Activated effector memory CD4-positive, alpha-beta T cell treated with anti-CD3 and anti-CD28 coated beads, Interleukin-2, amount 50 U/mL, for 16 hours (primary cell): ENCODE results near the gene COQ7.

Source experiments
- DNase-seq: peaks from one replicate; pipeline ENCODE4 v3.0.0-alpha.2; 2020

Gene COQ7

DNA sequence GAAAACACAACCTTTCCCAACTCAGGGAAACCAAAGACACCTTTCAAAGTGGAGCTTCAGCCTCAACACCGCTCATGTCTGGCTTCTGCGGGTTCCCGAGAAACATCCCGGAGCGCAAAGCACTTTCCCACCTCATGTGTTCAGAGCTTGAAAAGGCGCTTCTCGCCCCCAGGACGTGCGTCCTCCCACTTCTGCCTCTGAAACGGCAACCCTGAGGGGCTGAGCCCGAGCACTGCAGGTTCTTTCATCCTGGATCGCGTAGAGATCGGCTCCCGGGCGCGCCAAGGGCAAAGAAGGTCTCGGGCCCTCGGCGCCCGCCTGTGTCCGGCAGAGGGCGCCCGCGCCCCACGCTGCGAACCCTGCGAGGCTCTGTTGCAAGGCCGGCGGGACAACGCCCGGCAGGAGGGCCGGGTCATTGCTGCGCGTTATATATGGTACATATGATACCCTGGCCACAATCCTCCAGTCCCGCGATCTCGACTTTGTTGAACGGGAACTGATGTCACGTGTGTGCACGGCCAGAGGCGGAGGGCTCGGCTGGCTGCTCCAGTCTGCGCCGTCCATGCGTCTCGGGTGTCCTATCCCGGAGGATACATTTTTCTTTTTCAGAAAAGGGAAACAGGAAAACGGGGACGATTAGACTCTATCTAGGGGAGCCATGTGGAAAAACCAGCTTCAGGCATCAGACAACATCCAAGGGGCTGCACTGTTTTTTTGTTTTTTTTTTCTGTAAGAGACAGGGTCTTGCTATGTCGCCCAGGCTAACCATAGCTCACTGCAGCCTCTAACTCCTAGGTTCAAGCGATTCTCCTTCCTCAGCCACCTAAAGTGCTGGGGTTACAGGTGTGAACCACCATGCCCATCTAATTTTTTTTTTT lies 19.1 kb downstream of the COQ7 start:
- peak; percentile 91 for DNase-seq

- no peak for DNase-seq
Observed at GRCh38 chr16:19088341-19088916, 21.0 kb downstream of the COQ7 start.

DNA sequence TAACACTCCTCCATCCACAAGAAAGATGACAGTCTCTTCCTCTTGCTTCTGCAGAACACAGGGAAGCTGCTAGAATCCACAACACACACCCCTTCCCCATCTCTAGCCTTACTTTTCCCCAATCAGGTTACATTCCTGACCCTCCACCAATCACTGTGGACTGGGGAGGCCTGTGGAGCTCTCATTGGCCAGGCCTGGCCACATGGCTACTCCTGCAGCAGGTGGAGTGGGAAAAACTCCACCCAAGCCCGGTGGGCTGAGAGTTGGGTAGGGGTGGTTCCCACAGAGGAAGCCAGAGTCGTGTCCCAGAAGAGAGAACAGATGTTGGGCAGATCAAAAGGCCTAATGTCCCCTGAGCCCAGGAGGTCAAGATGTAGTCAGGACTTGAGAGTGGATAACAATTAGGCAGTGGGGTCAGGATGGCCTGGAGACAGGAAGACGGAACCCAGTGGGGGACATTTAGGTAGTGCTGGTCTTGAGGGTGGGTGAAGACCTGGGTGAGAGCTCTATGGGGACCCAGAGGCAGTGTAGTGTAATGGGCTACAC lies 22.1 kb downstream of the COQ7 start:
- no peak for DNase-seq

DNA sequence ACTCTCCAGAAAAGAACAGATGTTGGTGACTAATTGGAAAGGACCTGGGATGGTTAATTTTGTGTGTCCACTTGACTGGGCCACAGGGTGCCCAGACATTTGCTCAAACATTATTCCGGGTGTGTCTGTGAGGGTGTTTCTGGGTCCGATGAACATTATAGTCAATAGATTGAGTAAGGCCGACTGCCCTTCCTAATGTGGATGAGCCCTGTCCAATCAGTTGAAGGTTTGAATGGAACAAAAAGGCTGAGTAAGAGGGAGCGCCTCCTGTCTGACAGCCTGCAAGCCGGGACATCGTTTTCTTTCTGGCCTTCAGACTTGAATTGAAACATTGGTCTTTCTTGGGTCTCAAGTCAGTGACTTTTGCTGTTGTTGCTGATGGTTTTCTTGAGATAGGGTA lies 23.5 kb downstream of the COQ7 start:
- DNase-seq, result no peak

DNA sequence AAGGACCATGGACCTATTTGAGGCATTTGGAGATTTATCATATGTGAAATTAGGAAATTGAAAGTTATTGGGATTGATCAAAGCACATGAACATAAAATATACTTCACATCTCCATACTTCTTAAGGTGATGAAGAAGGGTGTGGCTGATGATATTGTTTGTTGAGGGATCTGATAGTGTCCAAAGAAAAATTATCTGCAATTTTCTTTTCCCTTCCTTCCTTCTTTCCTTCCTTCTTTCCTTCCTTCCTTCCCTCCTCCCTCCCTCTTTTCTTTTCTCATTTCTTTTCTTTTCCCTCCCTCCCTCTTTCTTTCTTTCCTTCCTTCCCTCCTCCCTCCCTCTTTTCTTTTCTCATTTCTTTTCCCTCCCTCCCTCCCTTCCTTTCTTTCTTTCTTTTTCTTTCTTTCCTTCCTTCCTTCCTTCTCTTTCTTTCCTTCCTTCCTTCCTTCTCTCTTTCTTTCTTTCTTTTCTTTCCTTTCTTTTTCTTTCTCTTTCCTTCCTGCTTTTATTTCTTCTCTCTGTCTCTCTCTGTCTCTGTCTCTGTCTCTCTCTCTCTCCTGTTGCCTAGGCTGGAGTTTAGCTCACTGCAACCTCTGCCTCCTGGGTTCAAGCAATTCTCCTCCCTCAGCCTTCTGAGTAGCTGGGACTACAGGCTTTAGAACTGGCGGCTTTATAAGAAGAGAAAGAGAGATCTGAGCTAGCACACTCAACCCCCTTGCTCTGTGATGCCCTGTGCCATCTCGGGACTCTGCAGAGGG lies 25.4 kb downstream of the COQ7 start:
- DNase-seq, result no peak

- DNase-seq, result no peak
Observed at GRCh38 chr16:19093631-19094541, 26.5 kb downstream of the COQ7 start.

DNA sequence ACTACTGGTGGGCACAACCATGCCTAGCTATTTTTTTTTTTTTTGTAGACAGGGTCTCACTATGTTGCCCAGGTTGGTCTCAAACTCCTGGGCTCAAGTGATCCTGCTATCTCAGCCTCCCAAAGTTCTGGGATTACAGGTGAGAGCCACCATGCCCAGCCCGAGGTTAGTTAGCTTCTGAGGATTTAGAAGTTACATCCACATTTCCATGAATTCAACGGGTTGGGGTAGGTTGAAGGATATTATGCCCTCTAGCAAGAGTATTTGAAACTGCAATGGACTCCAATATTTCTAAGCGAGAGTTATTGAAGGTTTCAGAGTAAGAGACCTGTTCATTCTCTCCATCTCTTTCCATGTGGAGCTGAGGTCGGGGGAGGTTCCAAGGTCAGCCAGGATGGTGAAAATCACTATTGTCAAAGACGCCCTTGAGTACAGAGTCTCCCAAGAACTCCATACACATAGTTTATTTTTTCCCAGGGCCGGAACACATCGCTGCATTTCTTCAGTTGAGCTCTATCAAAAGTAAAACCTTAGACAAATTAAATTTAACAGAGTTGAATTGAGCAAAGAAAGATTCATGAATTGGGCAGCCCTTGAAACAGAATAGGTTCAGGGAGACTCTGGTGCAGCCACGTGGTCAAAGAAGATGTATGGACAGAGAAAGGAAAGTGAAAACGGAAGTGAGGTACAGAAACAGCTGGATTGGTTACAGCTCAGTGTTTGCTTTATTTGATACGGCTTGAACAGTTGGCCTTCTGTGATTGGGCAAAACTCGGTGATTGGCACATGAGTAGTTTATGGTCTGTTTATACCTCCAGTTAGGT lies 27.3 kb downstream of the COQ7 start:
- no peak for DNase-seq

GRCh38 chr16:19095654-19096053 lies 28.2 kb downstream of the COQ7 start:
- no peak for DNase-seq

- no peak for DNase-seq
Observed at GRCh38 chr16:19098173-19098572, 30.8 kb downstream of the COQ7 start.

GRCh38 chr16:19102187-19102872 lies 34.9 kb downstream of the COQ7 start:
- no peak for DNase-seq

DNA sequence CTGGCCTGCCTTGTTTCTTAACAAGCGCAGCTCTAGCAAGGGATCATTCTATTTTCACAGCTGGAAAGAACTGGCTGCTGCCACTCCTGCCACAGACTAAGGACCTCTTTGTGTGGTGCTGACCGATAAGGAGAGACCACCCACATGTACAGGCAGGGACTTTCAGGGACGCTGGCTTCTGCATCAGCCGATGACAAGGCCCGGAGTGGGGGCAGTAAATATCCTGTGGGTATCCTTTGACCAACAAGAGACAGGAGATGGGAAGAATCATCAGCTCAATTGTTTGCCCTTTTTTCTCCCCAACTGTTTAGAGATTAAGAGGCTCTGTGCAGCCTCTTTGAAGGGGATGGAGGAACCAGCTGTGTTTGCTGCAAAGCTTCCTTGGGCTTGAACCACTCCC lies 37.2 kb downstream of the COQ7 start:
- no peak for DNase-seq

DNA sequence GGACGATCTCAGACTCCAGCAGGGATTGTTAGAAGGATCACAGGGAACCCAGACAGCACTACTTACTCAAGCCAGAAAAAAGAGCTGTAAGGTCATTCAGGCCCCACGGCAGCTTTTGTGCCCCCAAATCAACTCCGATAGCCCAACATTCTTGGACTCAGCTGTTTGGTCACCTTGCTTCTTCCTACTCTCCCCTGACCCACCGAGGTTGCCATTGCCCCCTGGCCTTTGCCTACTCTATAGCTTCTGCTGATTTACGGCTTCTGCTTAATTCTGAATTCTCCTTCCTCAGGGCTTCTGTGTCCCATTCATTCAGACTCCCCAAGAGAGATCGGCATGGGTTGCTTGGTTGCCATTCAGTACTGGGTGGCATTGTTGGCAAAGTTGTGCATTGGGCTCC lies 37.7 kb downstream of the COQ7 start:
- no peak for DNase-seq

- DNase-seq, result no peak
Observed at GRCh38 chr16:19105891-19106624, 38.6 kb downstream of the COQ7 start.

- DNase-seq, result no peak
Observed at GRCh38 chr16:19106625-19107020, 39.2 kb downstream of the COQ7 start.

- no peak for DNase-seq
Observed at GRCh38 chr16:19108409-19109287, 41.2 kb downstream of the COQ7 start.

DNA sequence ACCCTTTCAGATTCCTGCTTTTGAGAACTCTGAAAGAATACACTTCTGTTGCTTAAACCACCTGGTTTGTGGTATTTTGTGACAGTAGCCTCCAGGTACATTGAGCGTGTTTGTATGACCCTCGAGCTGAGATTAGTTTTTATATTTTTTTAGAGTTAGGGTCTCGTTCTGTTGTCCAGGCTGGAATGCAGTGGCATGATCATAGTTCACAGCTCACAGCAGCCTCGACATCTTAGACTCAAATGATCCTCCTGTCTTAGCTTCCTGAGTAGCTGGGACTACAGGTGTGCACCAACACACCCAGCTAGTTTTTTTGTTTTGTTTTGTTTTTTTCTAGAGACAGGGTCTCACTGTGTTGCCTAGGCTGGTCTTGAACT lies 41.9 kb downstream of the COQ7 start:
- no peak for DNase-seq

DNA sequence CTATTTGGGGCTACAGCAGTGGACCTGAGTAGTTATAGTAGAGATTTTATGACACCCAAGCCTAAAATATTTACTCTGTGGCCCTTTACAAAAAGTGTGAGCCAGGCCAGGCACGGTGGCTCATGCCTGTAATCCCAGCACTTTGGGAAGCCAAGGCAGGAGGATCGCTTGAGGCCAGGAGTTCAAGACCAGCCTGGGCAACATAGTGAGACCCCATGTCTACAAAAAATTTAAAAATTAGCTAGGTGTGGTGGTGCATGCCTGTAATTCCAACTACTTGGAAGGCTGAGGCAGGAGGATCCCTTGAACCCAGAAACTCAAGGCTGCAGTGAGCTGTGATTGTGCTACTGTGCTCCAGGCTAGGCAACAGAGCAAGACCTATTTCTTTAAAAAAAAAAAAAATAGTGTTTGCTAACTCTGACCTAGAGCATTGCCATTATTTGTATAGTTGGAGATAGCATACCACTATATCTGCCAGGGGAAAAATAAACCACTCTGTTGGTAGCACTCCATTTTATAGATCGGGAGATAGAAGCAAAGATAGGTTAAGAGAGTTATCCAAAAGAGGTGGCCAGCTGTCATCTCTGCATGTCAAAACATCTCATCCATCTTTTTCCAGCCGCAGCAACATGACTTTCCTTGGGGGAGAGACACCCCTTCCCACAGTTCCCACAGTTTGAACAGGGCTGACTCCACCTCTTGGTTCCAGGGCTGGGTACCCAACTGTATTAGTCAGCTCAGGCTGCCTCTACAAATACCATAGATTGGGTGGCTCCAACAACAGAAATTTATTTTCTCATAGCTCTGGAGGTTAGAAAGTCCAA lies 43.3 kb downstream of the COQ7 start:
- DNase-seq, result no peak

- no peak for DNase-seq
Observed at GRCh38 chr16:19112099-19112407, 44.6 kb downstream of the COQ7 start.
